ENCODE data around the gene CCDC126.
A peak's percentile ranks its signal among the peaks of the same experiment; 100 is the strongest.

CCDC126 gene

GRCh38 chr7:23590529-23590928, 6.7 kb upstream of the CCDC126 start:
- H3K4me3 ChIP-seq (ENCODE audit: low read depth, low read length), result no peak overlapping the region
- no peak for DNase-seq (ENCODE audit: low read depth)
- TF ChIP-seq CTCF (conservative IDR thresholded peaks at IDR 0.05; ENCODE audit: low read depth, low read length), result no peak

DNA sequence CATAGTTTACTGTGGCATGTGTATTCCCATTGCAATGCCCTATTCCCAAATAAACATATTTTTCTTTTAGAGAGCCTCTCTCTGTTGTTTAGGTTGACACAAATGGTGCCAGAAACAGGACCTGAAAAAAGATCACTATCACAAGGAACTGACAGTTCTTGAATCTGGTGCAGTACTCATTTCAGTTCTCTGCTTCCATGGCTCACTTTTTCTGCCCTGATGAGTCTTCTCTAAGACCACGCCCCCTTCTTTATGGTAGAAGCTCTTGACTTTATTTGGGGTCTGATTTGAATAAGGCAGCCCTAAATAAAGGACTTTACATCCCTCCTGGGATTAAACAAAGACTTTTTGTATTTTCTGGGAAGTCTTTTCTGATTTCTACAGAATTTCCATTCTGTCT, 3.5 kb upstream of the CCDC126 start:
- no peak for DNase-seq (ENCODE audit: low read depth)
- no peak for TF ChIP-seq CTCF (conservative IDR thresholded peaks at IDR 0.05; ENCODE audit: low read depth, low read length)
- no peak overlapping the region for H3K4me3 ChIP-seq (ENCODE audit: low read depth, low read length)

GRCh38 chr7:23594879-23595604, 2.1 kb upstream of the CCDC126 start:
- no peak for TF ChIP-seq CTCF (conservative IDR thresholded peaks at IDR 0.05; ENCODE audit: low read depth, low read length)
- DNase-seq (ENCODE audit: low read depth), result peak; percentile 23

DNA sequence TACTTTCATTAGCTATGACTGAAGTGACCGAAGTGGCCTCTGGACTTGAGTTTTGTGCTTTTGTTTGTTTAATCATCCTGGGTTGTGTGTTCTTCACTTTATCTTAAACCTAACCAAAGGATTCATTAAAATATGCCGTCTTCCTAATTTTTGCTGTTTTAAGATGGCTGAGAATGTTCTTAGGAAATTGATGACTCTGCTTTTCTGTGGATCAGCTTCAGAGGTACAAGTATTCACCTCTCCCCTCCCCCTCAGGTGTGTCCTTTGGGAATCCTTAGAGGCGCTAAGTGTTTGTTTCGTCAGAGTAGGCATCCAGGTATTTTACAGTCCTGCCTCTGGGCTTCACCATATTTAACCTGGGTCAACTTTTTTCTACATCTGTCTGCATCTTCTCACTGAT, 1.1 kb downstream of the CCDC126 start:
- no peak for TF ChIP-seq CTCF (conservative IDR thresholded peaks at IDR 0.05; ENCODE audit: low read depth, low read length)
- peak overlapping the region; percentile 80 for H3K4me3 ChIP-seq (ENCODE audit: low read depth, low read length)
- no peak for DNase-seq (ENCODE audit: low read depth)

More at GRCh38 chr7:23594879-23595604, 2.1 kb upstream of the CCDC126 start:
- H3K4me3 ChIP-seq (ENCODE audit: low read depth, low read length), result no peak overlapping the region

- no peak for TF ChIP-seq CTCF (conservative IDR thresholded peaks at IDR 0.05; ENCODE audit: low read depth, low read length)
- DNase-seq (ENCODE audit: low read depth), result no peak
- no peak overlapping the region for H3K4me3 ChIP-seq (ENCODE audit: low read depth, low read length)
Observed at GRCh38 chr7:23600236-23600635, 3.1 kb downstream of the CCDC126 start.

GRCh38 chr7:23603632-23604295, 6.6 kb downstream of the CCDC126 start:
- TF ChIP-seq CTCF (conservative IDR thresholded peaks at IDR 0.05; ENCODE audit: low read depth, low read length), result no peak
- H3K4me3 ChIP-seq (ENCODE audit: low read depth, low read length), result peak overlapping the region; percentile 20
- DNase-seq (ENCODE audit: low read depth), result no peak

DNA sequence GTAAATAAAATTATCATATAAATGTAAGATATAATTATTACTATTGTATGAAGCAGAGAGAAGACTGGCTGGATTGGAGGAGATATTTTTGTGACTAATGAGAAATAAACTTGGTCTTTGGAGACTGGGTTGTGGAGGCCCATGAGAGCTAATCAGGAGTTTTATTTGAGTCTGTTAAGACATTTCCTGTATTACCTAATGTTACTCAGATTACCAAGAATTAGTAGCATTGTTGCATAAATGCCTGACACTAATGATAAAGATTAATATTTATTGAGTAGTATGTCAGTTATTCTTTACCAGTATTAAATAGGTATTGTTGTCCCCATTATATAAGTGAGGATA, 7.1 kb downstream of the CCDC126 start:
- no peak for TF ChIP-seq CTCF (conservative IDR thresholded peaks at IDR 0.05; ENCODE audit: low read depth, low read length)
- peak; percentile 54 for DNase-seq (ENCODE audit: low read depth)
- no peak overlapping the region for H3K4me3 ChIP-seq (ENCODE audit: low read depth, low read length)

All from choroid plexus epithelial cell (primary cell).